Gastrocnemius medialis (tissue), 4 donors: Measurements from ENCODE around the gene SSBP2. TPM values are rescaled to one million over a fixed set of nuclear protein-coding genes. Genes with fewer than 3 reads are reported as not detected.

ENCODE experiments used
- ATAC-seq, 2 donors: fragments of 150-250 bp; one replicate each; pipeline ENCODE4 v1.9.1; 2016
- DNase-seq, 2 donors: peaks; one replicate each; pipeline ENCODE4 v3.0.0-alpha.2; 2019
- H3K27ac ChIP-seq, 4 donors: fragments of 200-600 bp; sonication (generic); 1 replicate in 1 of 4; 2 replicates in 3 of 4; pipeline ENCODE4 v1.5.1; 2016 to 2018; ENCODE audit warnings: mild to moderate bottlenecking in 2 of 4, moderate library complexity in 1 of 4
- H3K27me3 ChIP-seq, 3 donors: fragments of 200-600 bp; sonication (generic) in 2 of 3; 1 replicate in 1 of 3; 2 replicates in 2 of 3; pipeline versions ENCODE4 v1.5.1 to v1.6.0; 2016 to 2019; ENCODE audit warnings: mild to moderate bottlenecking in 1 of 3, moderate library complexity in 1 of 3
- H3K36me3 ChIP-seq, 2 donors: fragments of 200-600 bp; sonication (generic) in 1 of 2; one replicate each; pipeline ENCODE4 v1.5.1; 2017 to 2018
- H3K4me1 ChIP-seq, 2 donors: fragments of 200-600 bp; sonication (generic) in 1 of 2; one replicate each; pipeline ENCODE4 v1.5.1; 2016 to 2017; ENCODE audit warnings: mild to moderate bottlenecking in 2 of 2
- H3K4me3 ChIP-seq, 4 donors: fragments of 200-600 bp; sonication (generic) in 3 of 4; 1 replicate in 1 of 4; 2 replicates in 3 of 4; pipeline ENCODE4 v1.5.1; 2016 to 2019; ENCODE audit warnings: mild to moderate bottlenecking in 2 of 4
- H3K9me3 ChIP-seq, 3 donors: fragments of 200-600 bp; sonication (generic) in 2 of 3; 1 replicate in 1 of 3; 2 replicates in 2 of 3; pipeline ENCODE4 v1.5.1; 2016 to 2019
- POLR2A ChIP-seq, 2 donors: fragments of 450-650 bp; IDR thresholded peaks; one replicate each; pipeline ENCODE4 v1.6.1; 2017; ENCODE audit warnings: antibody characterized with exemption in 2 of 2, mild to moderate bottlenecking in 2 of 2, moderate library complexity in 2 of 2
- in situ Hi-C, 4 donors: fragments of 200-750 bp; cut with MboI; loops; one replicate each; pipeline versions ENCODE4 v1.15.0 to v1.8.0; 2017; ENCODE audit warnings: low sequenced_read_pairs in 4 of 4
- intact Hi-C: fragments of 100-400 bp; cut with DNase I; formaldehyde crosslinking; loops from one replicate; pipeline ENCODE4 v1.15.1; 2023; ENCODE audit warnings: low total_unique reads
- total RNA-seq, 4 donors: library from RNA; depleted of rRNA; stranded (reverse); fragments of >200 nt; gene quantifications; one replicate each; pipeline versions ENCODE4 v1.1.0 to v1.2.3, GENCODE V29; 2016
- TF ChIP-seq, protein P1 (sequence below), 5 experiments: fragments of 450-650 bp in 3 of 5; fragments of 200-600 bp in 2 of 5; sonication (generic) in 2 of 5; IDR thresholded peaks in 4 of 5; conservative IDR thresholded peaks in 1 of 5; 1 replicate in 4 of 5; 2 replicates in 1 of 5; pipeline ENCODE4 v1.5.1; 2016 to 2019; ENCODE audit warnings: antibody characterized with exemption in 5 of 5, mild to moderate bottlenecking in 3 of 5, moderate library complexity in 3 of 5

SSBP2 gene
- total RNA-seq, 4 donors from 2014 or later: 30.4 to 66.5 (median 40.5) TPM

DNA sequence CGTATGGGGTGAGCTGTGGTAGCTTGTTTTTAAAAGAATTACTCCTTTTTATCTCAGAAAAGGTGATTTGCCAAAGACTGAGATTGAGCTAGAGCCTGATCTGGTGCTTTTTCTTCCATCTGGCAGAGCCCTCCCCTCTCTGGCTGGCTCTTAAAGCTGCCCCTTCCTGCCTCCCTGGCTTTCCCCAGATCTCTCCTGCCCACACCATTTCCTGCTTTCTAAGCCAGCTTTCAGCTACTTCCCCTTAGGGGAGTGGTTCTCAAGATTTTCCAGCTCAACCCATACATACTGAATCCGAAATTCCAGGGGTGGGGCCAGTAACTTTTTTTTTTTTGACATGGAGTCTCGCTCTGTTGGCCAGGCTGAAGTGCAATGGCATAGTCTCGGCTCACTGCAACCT lies 352.2 kb downstream of the SSBP2 start:
- Histone ChIP-seq H3K27ac (no peak overlapping the region), H3K4me3 (no peak overlapping the region), H3K4me1 (no peaks in the 10 kb centered on the region), H3K9me3 (no peaks in the 10 kb centered on the region), H3K27me3 (peaks cover 8 to 22% (median 16%) of the 10 kb centered on the region in 3 donors), H3K36me3 (no peaks in the 10 kb centered on the region)
- no peak for ATAC-seq
- DNase-seq: no peak
- in situ Hi-C loops (no loop called here), intact Hi-C loops (no loop called here)
- no peak for TF ChIP-seq POLR2A (IDR thresholded peaks at IDR 0.05)
- TF ChIP-seq, protein P1, sequence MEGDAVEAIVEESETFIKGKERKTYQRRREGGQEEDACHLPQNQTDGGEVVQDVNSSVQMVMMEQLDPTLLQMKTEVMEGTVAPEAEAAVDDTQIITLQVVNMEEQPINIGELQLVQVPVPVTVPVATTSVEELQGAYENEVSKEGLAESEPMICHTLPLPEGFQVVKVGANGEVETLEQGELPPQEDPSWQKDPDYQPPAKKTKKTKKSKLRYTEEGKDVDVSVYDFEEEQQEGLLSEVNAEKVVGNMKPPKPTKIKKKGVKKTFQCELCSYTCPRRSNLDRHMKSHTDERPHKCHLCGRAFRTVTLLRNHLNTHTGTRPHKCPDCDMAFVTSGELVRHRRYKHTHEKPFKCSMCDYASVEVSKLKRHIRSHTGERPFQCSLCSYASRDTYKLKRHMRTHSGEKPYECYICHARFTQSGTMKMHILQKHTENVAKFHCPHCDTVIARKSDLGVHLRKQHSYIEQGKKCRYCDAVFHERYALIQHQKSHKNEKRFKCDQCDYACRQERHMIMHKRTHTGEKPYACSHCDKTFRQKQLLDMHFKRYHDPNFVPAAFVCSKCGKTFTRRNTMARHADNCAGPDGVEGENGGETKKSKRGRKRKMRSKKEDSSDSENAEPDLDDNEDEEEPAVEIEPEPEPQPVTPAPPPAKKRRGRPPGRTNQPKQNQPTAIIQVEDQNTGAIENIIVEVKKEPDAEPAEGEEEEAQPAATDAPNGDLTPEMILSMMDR (IDR thresholded peaks at IDR 0.05 in 4 of 5, conservative IDR thresholded peaks at IDR 0.05 in 1 of 5): no peak

- DNase-seq (no peak), ATAC-seq (peak; percentile 20 to 30)
- Histone ChIP-seq H3K36me3 (no peaks in the 10 kb centered on the region), H3K9me3 (no peaks in the 10 kb centered on the region), H3K4me1 (no peaks in the 10 kb centered on the region), H3K27me3 (peaks cover 16 to 29% (median 18%) of the 10 kb centered on the region in 3 donors), H3K4me3 (no peak overlapping the region), H3K27ac (no peak overlapping the region)
- intact Hi-C loops (no loop called here), in situ Hi-C loops (no loop called here)
- TF ChIP-seq POLR2A (IDR thresholded peaks at IDR 0.05): no peak
- TF ChIP-seq, protein P1 (IDR thresholded peaks at IDR 0.05 in 4 of 5, conservative IDR thresholded peaks at IDR 0.05 in 1 of 5): no peak
Observed at GRCh38 chr5:81397176-81397575, 353.7 kb downstream of the SSBP2 start.

DNA sequence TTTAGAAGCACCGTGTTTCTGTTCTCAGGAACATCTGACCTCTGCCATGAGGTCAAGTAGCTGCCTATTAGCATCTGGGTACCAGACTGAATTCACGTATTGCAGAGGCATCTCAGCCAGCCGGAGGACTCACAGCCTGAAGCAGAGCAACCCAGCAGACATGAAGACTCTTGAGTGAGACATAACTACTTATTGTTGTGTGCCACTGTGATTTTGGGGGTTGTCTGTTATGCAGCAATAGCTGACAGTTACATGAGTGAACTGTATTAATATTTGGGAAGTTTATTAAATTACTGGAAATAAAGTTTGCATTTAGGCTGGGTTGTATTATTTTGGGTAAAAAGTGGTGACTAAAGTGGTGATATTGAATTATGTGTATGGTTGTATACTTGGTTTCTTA lies 355.6 kb downstream of the SSBP2 start:
- intact Hi-C loops (no loop called here), in situ Hi-C loops (no loop called here)
- no peak for TF ChIP-seq POLR2A (IDR thresholded peaks at IDR 0.05)
- TF ChIP-seq, protein P1 (IDR thresholded peaks at IDR 0.05 in 4 of 5, conservative IDR thresholded peaks at IDR 0.05 in 1 of 5): no peak
- H3K4me1 ChIP-seq: no peaks in the 10 kb centered on the region
- no peaks in the 10 kb centered on the region for H3K36me3 ChIP-seq
- DNase-seq (no peak), ATAC-seq (no peak)
- no peaks in the 10 kb centered on the region for H3K9me3 ChIP-seq
- H3K27ac ChIP-seq: no peak overlapping the region
- H3K4me3 ChIP-seq: no peak overlapping the region
- peaks cover 18 to 39% (median 25%) of the 10 kb centered on the region in 3 donors for H3K27me3 ChIP-seq

GRCh38 chr5:81393783-81394718 lies 356.8 kb downstream of the SSBP2 start, which contains the start of gene ACOT12:
TSS of gene ACOT12 (minus strand) at chr5:81394134. CDS start at chr5:81394114, 20 bp downstream.
- Histone ChIP-seq H3K27me3 (peaks cover 18 to 39% (median 25%) of the 10 kb centered on the region in 3 donors), H3K4me3 (peak within 1 kb of the TSS; percentile 15 to 46 (median 28)), H3K4me1 (no peaks in the 10 kb centered on the region), H3K9me3 (no peaks in the 10 kb centered on the region), H3K36me3 (no peaks in the 10 kb centered on the region), H3K27ac (no peak within 1 kb of the TSS)
- intact Hi-C loops (no loop called here), in situ Hi-C loops (no loop called here)
- DNase-seq (no peak), ATAC-seq (peak in 1 of 2 donors; percentile 20)
- TF ChIP-seq, protein P1 (IDR thresholded peaks at IDR 0.05 in 4 of 5, conservative IDR thresholded peaks at IDR 0.05 in 1 of 5): no peak
- TF ChIP-seq POLR2A (IDR thresholded peaks at IDR 0.05): no peak
